Lower leg skin (tissue), 4 donors: Measurements from ENCODE around the gene OMA1. TPM values are rescaled to one million over a fixed set of nuclear protein-coding genes. Genes with fewer than 3 reads are reported as not detected.

Experiments used
- DNase-seq, 2 donors: peaks; one replicate each; pipeline ENCODE4 v3.0.0-alpha.2; 2019; ENCODE audit warnings: low spot score in 2 of 2
- H3K4me3 ChIP-seq: fragments of 200-600 bp; sonication (generic); 2 replicates; pipeline ENCODE4 v1.5.1; 2017; ENCODE audit warnings: mild to moderate bottlenecking, low read depth; ENCODE audit not compliant: poor library complexity, severe bottlenecking
- CTCF ChIP-seq, 3 donors: fragments of 450-650 bp; IDR thresholded peaks; one replicate each; pipeline ENCODE4 v1.5.1; 2016; ENCODE audit warnings: antibody characterized with exemption in 3 of 3, mild to moderate bottlenecking in 3 of 3, moderate library complexity in 2 of 3
- POLR2A ChIP-seq, 2 donors: fragments of 450-650 bp; IDR thresholded peaks; one replicate each; pipeline ENCODE4 v1.6.1; 2016 to 2017; ENCODE audit warnings: antibody characterized with exemption in 2 of 2, mild to moderate bottlenecking in 1 of 2, moderate library complexity in 1 of 2
- WGBS, 2 donors: methylation state at CpG; one replicate each; pipeline ENCODE4 v1.1.5; 2018; 5-methylcytosine and 5-hydroxymethylcytosine counted together
- intact Hi-C: fragments of 100-400 bp; cut with DNase I; formaldehyde crosslinking; loops from one replicate; pipeline ENCODE4 v1.15.0; 2023; ENCODE audit warnings: low total_unique reads
- total RNA-seq, 4 donors: library from RNA; depleted of rRNA; stranded (reverse); fragments of >200 nt; gene quantifications; one replicate each; pipeline ENCODE4 v1.1.0, GENCODE V29; 2016

The OMA1 gene
- total RNA-seq, 4 donors from 2014 or later: 14.3 to 25.2 (median 20.0) TPM

DNA sequence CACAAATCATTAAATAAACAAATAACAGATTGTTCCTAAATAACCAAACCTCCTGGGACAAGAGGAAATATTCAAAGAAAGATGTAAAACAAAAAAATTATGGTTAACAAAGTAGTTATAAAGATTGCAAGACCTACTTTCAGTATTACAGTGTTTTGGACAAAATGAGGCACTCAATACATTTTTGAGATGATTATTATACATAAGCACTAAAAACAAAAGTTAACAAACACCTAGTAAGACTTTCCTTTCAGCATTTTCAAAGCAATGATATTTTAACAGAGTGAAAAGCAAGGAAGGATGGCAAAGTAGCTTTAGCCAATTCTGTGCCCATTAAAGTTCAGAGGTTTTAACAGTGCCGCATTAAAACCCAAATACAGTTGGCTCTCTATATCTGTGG lies 17.2 kb downstream of the OMA1 start:
- H3K4me3 ChIP-seq: no peak overlapping the region
- 95 to 98% methylated on average over 1 of the region's 1 CpG for WGBS, 2 donors
- intact Hi-C loops: no loop called here
- DNase-seq: no peak
- no peak for TF ChIP-seq CTCF (IDR thresholded peaks at IDR 0.05)
- TF ChIP-seq POLR2A (IDR thresholded peaks at IDR 0.05): no peak

DNA sequence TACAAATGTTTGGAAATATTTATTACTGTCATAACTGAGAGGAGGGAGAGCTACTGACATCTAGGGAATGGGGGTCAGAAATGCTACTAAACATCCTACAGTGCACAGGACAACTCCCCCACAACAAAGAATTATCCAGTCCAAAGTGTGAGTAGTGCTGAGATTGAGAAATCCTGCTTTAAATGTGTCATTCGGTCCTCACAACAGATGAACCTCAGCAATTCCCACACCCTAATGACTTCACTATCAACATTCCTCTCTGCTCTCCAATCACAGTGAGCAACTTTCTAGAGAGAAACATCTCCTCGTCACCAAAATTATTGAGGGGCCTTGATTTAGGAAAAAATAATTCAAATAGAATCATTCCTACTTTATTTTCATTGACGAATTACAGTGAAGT lies 18.0 kb downstream of the OMA1 start:
- TF ChIP-seq POLR2A (IDR thresholded peaks at IDR 0.05): no peak
- WGBS, 2 donors: 64 to 68% methylated on average over 3 of the region's 3 CpGs
- intact Hi-C loops: no loop called here
- no peak for DNase-seq
- no peak overlapping the region for H3K4me3 ChIP-seq

DNA sequence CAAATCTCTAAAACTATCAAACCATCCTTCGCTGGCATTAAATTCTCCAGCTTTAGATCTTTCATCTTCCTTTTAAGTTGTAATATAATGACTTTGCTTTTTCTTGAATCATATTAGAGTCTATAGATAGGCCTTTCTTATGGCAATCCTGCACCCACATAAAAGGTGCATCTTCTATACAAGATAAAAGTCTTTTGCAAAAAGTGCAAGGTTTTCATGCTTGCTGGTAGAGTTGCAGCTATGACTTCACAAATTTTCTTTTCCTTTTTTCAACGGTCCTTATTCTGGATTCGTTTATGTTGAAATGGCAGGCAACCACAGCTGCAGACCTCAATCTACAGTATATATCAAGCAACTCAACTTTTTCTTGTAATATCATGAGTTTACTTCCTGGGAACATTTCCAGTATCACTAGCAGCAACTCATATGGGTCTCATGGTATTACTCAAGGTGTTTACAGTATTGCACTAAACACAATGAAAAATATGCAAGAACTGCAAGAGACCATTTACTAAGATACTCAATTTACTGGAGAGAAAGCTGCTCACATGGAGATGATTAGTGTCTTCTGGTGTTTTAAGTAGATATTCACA lies 22.1 kb downstream of the OMA1 start:
- no peak for DNase-seq
- intact Hi-C loops: no loop called here
- 74 to 82% methylated on average over 3 of the region's 3 CpGs for WGBS, 2 donors

DNA sequence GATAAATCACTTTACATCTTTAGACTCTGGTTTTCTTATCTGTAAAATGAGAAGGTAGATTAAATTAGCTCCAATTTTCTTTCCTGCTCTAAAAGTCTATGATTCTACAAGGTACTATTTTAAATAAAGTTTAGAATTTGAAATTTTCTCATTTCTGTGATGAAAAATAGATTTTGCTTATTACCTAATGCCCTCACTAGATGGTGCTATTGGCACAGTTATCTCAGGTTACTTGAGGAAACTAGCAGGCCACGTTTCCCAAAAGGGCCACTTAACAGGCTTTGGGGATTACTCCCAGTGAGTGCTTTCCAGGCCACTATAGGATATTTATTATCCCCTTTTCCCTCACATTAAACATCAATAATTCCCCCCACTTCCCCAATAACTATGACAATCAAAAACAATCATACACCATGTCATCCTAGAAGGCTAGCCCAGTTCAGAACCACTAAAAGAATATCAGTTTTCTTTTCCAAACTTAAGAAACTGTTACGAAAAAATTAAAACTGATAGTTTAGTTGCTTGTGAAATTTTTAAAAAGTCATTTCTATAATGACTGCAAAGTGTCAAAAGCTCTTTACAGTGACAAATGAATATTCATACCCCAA lies 30.6 kb downstream of the OMA1 start:
- intact Hi-C loops: loop anchor here (5.0 kb wide), 1 partner anchor 136 kb away; no protein-coding TSS in a partner anchor
- no peak overlapping the region for H3K4me3 ChIP-seq
- peak in 1 of 2 donors; percentile 37 for DNase-seq
- 39 to 43% methylated on average over 2 of the region's 2 CpGs for WGBS, 2 donors
- TF ChIP-seq POLR2A (IDR thresholded peaks at IDR 0.05) (no peak), CTCF (IDR thresholded peaks at IDR 0.05) (peak in 1 of 3 donors; percentile 41)

More for the DNA sequence above, 22.1 kb downstream of the OMA1 start:
- H3K4me3 ChIP-seq: no peak overlapping the region
- TF ChIP-seq POLR2A (IDR thresholded peaks at IDR 0.05) (no peak), CTCF (IDR thresholded peaks at IDR 0.05) (no peak)

DNA sequence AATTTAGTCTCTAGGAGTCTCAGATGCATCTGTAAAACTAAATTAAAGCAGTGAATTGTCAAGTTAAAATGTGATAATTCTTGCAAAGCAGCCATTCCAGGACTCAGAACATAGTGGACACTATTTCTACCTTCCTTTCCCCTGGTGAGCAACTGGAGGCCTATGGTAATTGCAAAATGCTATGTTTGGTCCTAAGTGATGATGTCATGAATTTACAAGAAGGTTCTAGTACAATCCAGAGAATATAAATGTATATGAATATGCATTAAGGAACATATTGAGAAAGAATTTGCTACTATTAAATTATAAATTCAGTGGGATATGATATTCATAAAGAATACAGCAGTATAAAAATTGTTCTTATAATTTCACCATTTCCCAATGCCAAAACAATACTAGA lies 32.6 kb downstream of the OMA1 start:
- intact Hi-C loops: no loop called here
- H3K4me3 ChIP-seq: no peak overlapping the region
- DNase-seq: no peak
- TF ChIP-seq POLR2A (IDR thresholded peaks at IDR 0.05) (no peak), CTCF (IDR thresholded peaks at IDR 0.05) (no peak)

DNA sequence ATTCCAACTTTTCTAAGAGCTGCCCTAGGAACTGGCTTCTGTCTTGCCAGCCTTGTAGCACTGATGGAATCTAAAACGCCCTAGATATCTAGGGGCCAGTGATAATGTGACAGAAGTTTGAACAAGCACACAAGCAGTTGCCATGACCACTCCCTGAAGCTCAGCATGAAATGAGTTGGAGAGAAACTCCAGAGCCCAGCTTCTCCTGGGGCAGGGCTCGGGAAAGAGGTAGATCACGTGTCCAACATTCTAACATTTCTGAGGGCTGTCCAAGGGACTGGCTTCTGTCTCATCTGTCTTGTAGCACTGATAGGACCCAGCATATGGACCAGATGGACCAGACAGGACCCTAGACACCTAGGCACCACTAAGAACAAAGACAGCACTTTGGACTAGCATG lies 37.9 kb downstream of the OMA1 start:
- WGBS, 2 donors: 88 to 91% methylated on average over 3 of the region's 3 CpGs
- H3K4me3 ChIP-seq: no peak overlapping the region

More for the DNA sequence above, 37.9 kb downstream of the OMA1 start:
- TF ChIP-seq CTCF (IDR thresholded peaks at IDR 0.05) (no peak), POLR2A (IDR thresholded peaks at IDR 0.05) (no peak)
- intact Hi-C loops: no loop called here
- DNase-seq: no peak
